ENCODE results near the gene ZGPAT.
A peak's percentile ranks its signal among the peaks of the same experiment; 100 is the strongest.

Gene ZGPAT

DNA sequence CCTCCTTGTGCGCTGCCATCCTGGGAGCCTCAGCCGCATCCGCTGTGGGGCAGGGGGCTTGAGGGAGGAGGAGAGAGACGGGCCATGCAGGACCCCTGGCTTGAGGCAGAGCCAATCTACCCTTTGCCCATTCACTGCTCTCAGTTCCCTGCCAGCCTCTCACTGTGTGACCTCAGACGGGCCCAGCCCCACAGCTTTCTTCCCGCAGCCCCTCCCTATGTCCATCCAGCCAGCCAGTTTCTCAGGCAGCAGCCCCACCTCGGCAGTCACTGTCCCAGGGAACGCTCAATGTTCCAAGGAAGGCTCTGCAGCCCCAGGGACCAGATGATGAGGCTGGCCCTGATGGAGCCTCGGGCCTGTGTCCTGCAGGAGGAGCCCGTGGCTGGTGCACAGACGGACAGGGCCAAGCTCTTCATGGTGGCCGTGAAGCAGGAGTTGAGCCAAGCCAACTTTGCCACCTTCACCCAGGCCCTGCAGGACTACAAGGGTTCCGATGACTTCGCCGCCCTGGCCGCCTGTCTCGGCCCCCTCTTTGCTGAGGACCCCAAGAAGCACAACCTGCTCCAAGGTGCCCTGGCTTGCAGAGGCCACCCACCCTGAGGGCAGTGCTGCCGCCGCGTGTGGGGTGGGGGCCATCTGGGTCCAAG lies 15.3 kb upstream of the ZGPAT start:
- DNase-seq (ENCODE audit: low read depth), result no peak

DNA sequence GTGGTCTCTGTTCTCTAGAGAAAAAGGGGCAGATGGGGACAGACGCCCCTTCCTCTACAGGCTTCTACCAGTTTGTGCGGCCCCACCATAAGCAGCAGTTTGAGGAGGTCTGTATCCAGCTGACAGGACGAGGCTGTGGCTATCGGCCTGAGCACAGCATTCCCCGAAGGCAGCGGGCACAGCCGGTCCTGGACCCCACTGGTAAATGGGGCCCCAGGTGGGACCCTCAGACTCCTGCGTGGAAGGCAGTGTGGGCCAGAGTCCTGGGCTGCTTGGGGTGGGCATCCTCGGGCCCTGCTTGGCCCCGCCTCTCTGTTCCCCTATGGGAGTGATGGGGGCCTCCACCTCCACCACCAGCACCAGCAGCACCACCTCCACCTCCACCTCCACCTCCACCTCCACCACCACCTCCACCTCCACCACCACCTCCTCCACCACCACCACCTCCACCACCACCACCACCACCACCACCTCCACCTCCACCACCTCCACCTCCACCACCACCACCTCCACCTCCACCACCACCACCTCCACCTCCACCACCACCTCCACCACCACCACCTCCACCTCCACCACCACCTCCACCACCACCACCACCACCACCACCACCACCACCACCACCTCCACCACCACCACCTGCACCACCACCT lies 14.6 kb upstream of the ZGPAT start:
- DNase-seq (ENCODE audit: low read depth), result no peak

DNA sequence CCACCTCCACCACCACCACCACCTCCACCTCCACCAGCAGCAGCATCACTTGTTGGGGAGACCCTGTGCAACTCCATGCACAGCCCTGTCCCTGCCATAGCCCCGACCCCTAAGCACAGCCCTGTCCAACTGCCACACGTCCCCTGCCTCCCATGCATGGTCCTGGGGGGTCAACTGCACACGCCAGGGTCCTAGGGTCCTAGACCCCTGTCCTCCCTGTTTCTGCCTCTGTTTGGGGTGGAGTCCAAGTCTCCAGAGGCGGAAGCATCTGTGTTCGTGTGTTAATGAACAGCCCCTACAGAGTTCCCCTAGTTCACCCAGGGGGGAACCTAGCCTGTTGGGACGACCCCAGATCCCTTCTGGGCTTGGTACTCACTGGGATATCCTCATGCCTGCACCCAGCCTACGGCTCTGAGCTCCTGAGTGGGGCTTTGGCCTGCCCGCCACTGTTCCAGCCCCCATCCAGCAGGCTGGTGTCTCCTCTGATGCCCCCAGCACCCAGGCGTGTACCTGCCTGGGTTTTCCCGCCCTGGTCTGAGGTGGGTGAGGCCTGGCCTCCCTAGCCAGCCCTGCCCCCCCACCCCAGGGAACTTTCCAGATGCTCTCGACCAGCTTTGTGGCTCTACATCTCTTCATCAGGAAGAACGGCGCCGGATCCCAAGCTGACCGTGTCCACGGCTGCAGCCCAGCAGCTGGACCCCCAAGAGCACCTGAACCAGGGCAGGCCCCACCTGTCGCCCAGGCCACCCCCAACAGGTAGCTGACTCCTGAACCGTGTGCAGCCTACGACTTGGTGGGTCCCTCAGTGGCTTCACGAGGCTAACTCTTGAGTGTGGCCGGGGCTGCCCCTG lies 13.9 kb upstream of the ZGPAT start:
- DNase-seq (ENCODE audit: low read depth), result no peak

DNA sequence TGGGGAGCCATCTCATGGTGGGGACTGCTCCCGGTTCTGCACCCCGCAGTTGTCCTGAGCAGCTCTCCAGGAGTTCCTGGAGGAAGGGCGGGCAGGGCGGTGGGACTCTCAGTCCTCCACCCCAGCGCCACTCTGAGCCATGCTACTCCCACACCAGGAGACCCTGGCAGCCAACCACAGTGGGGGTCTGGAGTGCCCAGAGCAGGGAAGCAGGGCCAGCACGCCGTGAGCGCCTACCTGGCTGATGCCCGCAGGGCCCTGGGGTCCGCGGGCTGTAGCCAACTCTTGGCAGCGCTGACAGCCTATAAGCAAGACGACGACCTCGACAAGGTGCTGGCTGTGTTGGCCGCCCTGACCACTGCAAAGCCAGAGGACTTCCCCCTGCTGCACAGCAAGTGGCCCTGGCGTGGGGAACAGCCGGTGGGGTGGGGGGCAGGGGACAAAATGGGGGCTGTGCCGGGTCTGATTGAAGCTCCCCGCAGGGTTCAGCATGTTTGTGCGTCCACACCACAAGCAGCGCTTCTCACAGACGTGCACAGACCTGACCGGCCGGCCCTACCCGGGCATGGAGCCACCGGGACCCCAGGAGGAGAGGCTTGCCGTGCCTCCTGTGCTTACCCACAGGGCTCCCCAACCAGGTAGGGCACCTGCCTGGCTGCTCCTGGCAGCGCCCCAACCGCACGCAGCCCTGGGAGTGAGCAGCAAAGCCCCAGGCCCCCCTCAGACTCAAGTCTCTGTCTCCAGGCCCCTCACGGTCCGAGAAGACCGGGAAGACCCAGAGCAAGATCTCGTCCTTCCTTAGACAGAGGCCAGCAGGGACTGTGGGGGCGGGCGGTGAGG lies 13.0 kb upstream of the ZGPAT start:
- no peak for DNase-seq (ENCODE audit: low read depth)

DNA sequence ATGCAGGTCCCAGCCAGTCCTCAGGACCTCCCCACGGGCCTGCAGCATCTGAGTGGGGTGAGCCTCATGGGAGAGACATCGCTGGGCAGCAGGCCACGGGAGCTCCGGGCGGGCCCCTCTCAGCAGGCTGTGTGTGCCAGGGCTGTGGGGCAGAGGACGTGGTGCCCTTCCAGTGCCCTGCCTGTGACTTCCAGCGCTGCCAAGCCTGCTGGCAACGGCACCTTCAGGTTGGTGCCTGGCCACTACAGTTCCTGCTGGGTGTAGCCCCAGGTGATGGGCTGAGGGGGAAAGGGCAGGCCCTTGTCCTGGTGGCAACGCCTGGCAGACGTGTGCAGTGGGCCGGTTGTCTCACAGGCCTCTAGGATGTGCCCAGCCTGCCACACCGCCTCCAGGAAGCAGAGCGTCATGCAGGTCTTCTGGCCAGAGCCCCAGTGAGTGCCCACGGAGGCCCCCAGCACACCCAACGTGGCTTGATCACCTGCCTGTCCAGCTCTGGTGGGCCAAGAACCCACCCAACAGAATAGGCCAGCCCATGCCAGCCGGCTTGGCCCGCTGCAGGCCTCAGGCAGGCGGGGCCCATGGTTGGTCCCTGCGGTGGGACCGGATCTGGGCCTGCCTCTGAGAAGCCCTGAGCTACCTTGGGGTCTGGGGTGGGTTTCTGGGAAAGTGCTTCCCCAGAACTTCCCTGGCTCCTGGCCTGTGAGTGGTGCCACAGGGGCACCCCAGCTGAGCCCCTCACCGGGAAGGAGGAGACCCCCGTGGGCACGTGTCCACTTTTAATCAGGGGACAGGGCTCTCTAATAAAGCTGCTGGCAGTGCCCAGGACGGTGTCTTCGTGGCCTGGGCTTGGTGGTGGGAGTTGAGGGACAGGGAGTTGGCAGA lies 12.2 kb upstream of the ZGPAT start:
- no peak for DNase-seq (ENCODE audit: low read depth)

DNA sequence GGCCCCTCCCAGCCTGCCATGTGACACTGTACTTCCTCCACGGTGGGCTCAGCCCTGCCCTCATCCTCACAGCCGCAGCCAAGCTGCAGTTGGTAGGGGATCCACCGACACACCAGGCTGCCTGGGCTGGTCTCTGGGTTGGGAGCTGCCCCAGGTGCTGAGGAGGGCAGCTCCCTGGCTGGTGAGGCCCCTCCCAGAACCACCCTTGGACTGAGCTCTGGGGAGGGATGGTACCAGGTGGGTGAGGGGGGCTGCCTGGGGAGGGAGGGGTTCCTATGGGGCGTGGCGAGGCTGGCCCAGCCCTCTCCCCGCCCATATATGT lies 11.6 kb upstream of the ZGPAT start:
- DNase-seq (ENCODE audit: low read depth), result no peak

DNA sequence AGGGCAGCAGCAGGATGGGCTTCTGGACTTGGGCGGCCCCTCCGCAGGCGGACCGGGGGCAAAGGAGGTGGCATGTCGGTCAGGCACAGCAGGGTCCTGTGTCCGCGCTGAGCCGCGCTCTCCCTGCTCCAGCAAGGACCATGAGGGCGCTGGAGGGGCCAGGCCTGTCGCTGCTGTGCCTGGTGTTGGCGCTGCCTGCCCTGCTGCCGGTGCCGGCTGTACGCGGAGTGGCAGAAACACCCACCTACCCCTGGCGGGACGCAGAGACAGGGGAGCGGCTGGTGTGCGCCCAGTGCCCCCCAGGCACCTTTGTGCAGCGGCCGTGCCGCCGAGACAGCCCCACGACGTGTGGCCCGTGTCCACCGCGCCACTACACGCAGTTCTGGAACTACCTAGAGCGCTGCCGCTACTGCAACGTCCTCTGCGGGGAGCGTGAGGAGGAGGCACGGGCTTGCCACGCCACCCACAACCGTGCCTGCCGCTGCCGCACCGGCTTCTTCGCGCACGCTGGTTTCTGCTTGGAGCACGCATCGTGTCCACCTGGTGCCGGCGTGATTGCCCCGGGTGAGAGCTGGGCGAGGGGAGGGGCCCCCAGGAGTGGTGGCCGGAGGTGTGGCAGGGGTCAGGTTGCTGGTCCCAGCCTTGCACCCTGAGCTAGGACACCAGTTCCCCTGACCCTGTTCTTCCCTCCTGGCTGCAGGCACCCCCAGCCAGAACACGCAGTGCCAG lies 11.0 kb upstream of the ZGPAT start, which contains the start of gene TNFRSF6B:
TSS of gene TNFRSF6B (plus strand) at position 25 of the 729 bp plus-strand sequence. CDS start at position 141, 116 bp downstream.
- DNase-seq (ENCODE audit: low read depth), result no peak

DNA sequence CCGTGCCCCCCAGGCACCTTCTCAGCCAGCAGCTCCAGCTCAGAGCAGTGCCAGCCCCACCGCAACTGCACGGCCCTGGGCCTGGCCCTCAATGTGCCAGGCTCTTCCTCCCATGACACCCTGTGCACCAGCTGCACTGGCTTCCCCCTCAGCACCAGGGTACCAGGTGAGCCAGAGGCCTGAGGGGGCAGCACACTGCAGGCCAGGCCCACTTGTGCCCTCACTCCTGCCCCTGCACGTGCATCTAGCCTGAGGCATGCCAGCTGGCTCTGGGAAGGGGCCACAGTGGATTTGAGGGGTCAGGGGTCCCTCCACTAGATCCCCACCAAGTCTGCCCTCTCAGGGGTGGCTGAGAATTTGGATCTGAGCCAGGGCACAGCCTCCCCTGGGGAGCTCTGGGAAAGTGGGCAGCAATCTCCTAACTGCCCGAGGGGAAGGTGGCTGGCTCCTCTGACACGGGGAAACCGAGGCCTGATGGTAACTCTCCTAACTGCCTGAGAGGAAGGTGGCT lies 10.4 kb upstream of the ZGPAT start:
- no peak for DNase-seq (ENCODE audit: low read depth)

DNA sequence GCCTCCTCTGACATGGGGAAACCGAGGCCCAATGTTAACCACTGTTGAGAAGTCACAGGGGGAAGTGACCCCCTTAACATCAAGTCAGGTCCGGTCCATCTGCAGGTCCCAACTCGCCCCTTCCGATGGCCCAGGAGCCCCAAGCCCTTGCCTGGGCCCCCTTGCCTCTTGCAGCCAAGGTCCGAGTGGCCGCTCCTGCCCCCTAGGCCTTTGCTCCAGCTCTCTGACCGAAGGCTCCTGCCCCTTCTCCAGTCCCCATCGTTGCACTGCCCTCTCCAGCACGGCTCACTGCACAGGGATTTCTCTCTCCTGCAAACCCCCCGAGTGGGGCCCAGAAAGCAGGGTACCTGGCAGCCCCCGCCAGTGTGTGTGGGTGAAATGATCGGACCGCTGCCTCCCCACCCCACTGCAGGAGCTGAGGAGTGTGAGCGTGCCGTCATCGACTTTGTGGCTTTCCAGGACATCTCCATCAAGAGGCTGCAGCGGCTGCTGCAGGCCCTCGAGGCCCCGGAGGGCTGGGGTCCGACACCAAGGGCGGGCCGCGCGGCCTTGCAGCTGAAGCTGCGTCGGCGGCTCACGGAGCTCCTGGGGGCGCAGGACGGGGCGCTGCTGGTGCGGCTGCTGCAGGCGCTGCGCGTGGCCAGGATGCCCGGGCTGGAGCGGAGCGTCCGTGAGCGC lies 9.8 kb upstream of the ZGPAT start:
- DNase-seq (ENCODE audit: low read depth), result no peak

DNA sequence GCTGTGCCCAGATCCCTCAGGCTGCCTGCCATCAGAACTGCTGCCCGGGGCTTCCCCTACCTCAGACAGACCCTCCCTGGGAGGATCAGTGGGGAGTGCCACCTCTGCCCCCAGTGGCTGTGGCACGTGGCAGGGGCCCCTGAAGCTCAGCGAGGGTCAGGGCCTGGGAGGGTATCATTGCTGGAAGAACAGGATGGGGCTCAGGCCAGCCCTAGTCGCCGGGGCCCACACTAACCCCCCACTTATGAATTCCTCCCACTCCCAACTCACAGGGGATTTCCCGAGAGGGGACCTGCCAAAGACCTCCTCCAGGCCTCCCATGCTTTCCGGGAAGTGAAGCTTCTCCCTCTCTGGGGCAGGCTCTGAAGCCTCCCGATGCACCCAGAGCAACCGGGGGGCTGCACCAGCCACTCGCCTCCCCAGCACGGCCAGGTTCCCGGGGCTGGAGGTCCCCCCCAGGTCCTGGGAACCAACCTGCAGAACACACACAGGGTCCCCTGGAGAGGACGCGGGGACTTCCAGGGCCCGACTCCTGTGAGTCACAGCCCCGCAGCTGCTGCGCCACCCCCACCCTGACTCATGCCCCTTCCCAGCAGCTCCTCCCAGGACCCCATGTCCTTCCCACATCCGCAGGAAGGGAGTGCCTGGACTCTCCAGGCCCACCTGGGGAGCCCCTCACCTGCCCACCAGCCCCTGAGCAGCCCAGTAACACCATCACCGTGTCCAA lies 8.9 kb upstream of the ZGPAT start:
- DNase-seq (ENCODE audit: low read depth), result peak; percentile 78

DNA sequence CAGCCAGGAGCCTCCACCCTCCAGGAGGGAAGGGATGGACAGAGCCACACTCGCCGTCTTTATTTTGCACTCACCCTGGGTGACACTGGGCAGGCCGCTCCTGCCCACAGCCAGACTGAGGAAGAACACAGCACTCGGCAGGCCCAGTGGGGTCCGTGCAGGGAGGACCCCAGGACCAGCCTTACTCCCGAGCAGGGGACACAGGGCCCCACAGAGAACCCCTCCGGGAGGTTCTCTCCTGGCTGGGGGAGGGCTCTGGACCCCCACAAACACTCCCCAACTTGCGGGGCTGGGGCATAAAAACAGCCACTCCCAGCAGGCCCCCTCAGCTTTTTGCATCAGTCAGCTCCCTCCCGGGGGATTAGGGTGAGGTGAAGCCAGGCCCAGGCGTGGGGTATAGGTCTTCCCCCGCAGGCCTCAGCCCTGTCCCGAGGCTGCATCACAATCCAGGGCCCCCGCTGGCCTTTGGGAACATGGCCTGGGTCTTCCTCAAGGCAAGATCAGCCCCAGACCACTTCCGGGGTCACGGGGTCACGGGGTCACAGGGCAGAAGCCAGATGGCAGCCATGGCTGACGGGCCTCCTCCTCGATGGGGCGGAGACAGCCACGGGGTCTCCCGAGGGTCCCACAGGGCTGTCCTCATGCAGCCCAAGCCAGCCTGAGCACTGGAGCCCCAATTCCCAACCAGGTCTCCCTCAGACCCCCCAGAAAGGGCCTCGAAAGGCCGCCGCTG lies 8.2 kb upstream of the ZGPAT start:
- no peak for DNase-seq (ENCODE audit: low read depth)

DNA sequence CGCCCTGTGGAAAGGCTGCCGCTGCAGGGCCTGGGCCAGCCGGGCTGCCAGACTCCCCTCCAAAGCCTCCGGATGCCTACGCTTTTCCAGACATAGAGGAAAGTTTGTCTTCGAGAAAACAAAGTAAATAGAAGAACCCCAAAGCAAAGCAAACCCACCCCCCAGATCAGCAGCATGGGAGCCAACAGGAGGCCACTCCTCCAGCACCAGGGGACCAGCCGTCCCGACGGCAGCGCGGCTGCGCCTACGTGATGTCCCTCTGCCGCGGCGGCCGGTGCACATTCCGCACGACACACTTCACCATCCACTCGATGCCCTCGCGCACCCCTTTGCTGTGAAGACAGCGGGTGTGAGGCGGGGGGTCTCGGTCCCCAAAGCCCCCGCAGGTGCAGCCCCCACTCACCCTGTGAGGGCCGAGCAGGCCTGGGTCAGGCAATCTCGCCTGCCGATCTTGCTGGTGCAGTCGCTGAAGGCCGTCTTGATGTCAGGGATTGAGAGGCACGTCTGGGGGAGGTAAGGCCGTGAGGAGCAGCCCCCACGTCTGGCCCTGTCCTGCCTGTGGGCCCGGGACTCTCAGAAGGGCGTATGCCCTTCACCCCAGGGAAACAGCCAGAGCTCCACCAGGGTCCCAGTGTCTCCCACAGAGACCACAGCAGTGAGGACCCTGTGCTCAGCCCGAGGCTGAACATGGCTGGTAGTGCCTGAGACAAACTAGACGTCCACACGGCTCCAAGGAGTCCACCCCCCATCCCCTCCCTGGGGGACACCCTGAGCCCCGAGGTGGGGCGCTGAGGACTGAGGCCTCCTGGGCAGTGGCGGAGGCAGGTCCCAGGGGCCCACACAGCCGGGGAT lies 7.4 kb upstream of the ZGPAT start:
- DNase-seq (ENCODE audit: low read depth), result no peak

DNA sequence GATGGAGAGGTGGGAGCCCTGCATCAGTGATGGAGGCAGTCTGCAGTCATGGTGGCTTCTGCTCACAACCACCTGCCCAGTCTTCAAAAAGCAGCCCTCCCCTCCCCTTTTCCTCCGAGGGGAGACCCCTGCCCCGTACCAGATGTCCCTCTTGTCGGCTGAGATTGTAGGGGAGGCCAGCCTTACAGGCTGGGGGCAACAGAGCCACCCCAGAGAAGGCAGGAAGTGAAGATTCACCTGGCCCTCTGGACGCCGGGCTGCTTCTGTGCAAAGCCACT lies 6.8 kb upstream of the ZGPAT start:
- DNase-seq (ENCODE audit: low read depth), result no peak

DNA sequence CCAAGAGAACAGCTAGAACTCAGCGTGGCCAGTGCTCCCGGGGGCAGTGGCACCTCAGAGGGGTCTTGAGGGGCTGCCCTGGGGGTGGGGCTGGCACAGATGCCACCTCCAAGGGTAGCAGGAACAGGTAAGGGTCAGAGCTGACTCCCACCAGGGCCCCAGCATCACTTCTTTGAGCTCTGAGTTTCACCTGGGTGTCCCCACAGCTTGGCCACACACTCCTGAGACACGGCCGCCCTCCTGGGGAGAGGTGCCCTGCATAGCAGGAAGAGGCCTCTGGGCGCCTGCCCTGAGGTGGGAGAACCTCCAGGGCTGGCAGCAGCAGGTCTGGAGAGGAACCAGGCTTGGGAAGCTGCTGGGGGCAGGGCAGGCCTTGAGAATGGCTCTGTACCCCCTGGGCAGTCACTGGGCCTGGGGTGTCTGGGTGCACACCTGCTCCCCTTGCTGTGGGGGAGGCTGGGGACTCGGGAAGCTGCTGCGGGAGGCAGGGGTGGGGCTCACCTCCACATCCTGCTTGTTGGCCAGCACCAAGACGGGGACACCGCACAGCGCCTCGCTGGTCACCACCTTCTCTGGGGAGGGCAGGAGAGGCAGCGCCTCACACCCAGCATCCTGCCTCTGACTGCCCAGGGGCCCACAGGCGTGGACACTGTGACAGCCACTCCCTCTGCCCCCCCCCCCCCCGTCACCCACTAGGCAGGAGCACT lies 6.4 kb upstream of the ZGPAT start:
- no peak for DNase-seq (ENCODE audit: low read depth)

DNA sequence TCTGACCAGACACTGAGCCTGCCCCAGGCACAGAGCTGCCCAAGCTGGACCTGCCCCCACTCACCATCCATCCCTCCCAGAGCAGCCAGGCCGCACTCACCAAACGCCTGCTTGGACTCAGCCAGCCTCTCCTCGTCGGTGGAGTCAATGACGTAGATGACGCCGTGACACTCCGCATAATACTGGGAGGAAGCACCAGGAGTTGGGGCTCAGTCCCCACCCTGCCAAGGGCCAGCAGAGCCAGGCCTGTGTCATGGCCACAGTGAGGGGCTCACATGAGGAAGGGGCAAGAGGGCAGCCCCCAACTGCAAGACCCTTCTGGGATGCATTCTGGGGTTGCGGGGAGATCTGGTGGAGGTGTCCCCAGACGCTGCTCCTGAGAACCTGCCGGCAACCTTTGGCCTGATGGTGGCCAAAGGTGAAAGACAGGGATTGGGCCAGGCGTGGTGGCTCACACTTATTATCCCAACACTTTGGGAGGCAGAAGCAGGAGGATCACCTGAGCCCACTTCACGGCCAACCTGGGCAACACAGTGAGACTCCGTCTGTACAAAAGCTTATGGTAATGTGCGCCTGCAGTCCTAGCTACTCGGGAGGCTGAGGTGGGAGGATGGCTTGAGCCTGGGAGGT lies 5.7 kb upstream of the ZGPAT start:
- no peak for DNase-seq (ENCODE audit: low read depth)

DNA sequence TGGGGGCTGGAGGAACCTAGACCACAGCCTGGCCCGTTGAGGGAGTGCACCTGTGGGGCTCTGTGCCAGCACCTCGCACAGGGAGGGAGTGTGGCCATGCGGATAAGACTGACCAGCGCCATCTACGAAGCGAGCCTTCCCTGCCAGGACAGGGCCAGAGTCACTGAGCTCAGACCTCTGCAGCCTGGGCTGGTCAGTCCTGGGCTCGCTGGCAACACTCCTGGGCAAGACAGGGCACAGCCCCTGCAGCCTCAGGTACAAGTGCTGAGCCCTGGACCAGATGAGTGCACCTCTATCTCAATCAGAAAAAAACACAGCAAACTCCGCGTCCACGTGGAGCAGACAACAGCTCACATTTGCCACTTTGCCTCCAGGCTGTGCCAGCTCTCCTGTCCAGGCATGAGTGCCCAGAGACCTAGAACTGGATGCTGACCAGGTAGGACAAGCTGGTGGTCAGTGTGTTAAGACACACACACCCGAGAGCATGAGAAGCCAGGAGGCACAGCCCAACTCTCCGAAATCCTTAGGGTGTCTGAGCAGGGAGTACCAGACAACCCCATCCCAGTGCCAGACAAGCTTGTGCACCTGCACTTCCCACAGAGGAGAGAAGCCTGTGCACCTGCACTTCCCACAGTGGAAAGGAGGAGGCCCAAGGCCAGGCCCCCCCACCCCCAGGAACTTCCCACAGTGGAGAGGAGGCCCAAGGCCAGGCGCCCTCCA lies 4.9 kb upstream of the ZGPAT start:
- no peak for DNase-seq (ENCODE audit: low read depth)
